Ascending aorta (tissue), 2 donors: Measurements from ENCODE around the gene TMEM87A. TPM values are rescaled to one million over a fixed set of nuclear protein-coding genes. Genes with fewer than 3 reads are reported as not detected.
A peak's percentile ranks its signal among the peaks of the same experiment; 100 is the strongest.

Experiments used
- DNase-seq, 2 donors: peaks; one replicate each; pipeline ENCODE4 v3.0.0-alpha.2; 2019; ENCODE audit warnings: low spot score in 2 of 2
- H3K27ac ChIP-seq, 2 donors: fragments of 200-600 bp; sonication (generic); one replicate each; pipeline ENCODE4 v1.5.1; 2016 to 2017; ENCODE audit warnings: mild to moderate bottlenecking in 1 of 2
- H3K27me3 ChIP-seq: fragments of 200-600 bp; sonication (generic); one replicate; pipeline ENCODE4 v1.5.1; 2017
- H3K36me3 ChIP-seq, 2 donors: fragments of 200-600 bp; sonication (generic); one replicate each; pipeline ENCODE4 v1.5.1; 2016
- H3K4me1 ChIP-seq, 2 donors: fragments of 200-600 bp; sonication (generic); one replicate each; pipeline ENCODE4 v1.5.1; 2016 to 2017; ENCODE audit warnings: mild to moderate bottlenecking in 1 of 2
- H3K4me3 ChIP-seq, 2 donors: fragments of 200-600 bp; sonication (generic); one replicate each; pipeline ENCODE4 v1.5.1; 2016 to 2017; ENCODE audit warnings: mild to moderate bottlenecking in 1 of 2
- H3K9me3 ChIP-seq, 2 donors: fragments of 200-600 bp; sonication (generic); one replicate each; pipeline ENCODE4 v1.5.1; 2016
- intact Hi-C: fragments of 100-400 bp; cut with DNase I; formaldehyde crosslinking; loops from one replicate; pipeline ENCODE4 v1.15.1; 2023
- total RNA-seq: library from RNA; depleted of rRNA; stranded (reverse); fragments of >200 nt; gene quantifications from one replicate; pipeline ENCODE4 v1.1.0, GENCODE V29; 2016
- TF ChIP-seq, protein P1 (sequence below), 3 experiments: fragments of 200-600 bp in 2 of 3; fragments of 450-650 bp in 1 of 3; sonication (generic) in 2 of 3; IDR thresholded peaks; one replicate each; pipeline ENCODE4 v1.5.1; 2016 to 2019; ENCODE audit warnings: antibody characterized with exemption in 3 of 3, mild to moderate bottlenecking in 1 of 3, moderate library complexity in 1 of 3

The TMEM87A gene
- total RNA-seq, 1 donor from 2014 or later = 25.4 TPM

DNA sequence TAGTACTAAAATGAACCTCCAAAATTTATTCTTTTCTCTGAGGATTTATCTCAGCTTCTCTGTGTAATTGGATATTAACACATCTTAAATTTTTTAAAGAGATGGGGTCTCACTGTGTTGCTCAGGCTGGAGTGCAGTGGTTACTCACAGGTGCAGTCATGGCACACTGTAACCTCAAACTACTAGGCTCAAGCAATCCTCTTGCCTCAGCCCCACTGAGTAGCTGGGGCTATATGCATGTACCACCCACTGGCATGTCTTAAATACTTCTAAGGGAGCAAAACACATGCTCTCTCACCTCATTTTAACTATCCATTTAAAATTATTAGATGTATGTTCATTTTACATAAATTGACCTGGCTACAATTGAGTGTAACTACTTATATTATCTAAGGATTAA is 11.3 kb upstream of the TMEM87A start:
- peaks cover 40 to 56% of the 10 kb centered on the region in 2 donors for H3K36me3 ChIP-seq

DNA sequence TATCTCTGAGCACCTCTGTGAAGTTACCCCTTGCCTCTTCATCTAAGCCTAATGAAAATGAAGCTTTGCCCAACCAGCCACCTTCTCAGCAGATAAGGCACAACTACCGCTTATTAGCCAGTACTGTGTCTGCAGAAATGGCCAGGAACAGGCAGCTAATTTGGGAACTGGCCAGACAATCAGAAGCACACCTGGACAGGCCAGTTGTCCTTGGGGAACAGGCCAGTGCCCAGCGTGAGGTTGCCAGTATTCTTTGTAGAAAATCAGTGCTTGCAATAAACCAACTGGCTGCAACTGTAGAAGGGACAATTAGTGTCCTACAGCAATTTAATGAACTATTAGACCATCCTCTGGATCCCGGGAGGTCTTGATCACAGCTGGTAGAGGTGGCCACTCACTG is 10.4 kb upstream of the TMEM87A start:
- no peaks in the 10 kb centered on the region for H3K4me1 ChIP-seq
- H3K27ac ChIP-seq = no peak overlapping the region
- no peaks in the 10 kb centered on the region for H3K27me3 ChIP-seq
- intact Hi-C loops = no loop called here
- DNase-seq = no peak
- H3K9me3 ChIP-seq = no peaks in the 10 kb centered on the region
- peaks cover 41 to 56% of the 10 kb centered on the region in 2 donors for H3K36me3 ChIP-seq
- H3K4me3 ChIP-seq = no peak overlapping the region
- TF ChIP-seq, protein P1, sequence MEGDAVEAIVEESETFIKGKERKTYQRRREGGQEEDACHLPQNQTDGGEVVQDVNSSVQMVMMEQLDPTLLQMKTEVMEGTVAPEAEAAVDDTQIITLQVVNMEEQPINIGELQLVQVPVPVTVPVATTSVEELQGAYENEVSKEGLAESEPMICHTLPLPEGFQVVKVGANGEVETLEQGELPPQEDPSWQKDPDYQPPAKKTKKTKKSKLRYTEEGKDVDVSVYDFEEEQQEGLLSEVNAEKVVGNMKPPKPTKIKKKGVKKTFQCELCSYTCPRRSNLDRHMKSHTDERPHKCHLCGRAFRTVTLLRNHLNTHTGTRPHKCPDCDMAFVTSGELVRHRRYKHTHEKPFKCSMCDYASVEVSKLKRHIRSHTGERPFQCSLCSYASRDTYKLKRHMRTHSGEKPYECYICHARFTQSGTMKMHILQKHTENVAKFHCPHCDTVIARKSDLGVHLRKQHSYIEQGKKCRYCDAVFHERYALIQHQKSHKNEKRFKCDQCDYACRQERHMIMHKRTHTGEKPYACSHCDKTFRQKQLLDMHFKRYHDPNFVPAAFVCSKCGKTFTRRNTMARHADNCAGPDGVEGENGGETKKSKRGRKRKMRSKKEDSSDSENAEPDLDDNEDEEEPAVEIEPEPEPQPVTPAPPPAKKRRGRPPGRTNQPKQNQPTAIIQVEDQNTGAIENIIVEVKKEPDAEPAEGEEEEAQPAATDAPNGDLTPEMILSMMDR (IDR thresholded peaks at IDR 0.05) = no peak

More for the DNA sequence above, 11.3 kb upstream of the TMEM87A start:
- H3K9me3 ChIP-seq = no peaks in the 10 kb centered on the region
- intact Hi-C loops = no loop called here
- TF ChIP-seq, protein P1 (IDR thresholded peaks at IDR 0.05) = no peak
- no peaks in the 10 kb centered on the region for H3K4me1 ChIP-seq
- no peak overlapping the region for H3K4me3 ChIP-seq
- no peak for DNase-seq
- no peaks in the 10 kb centered on the region for H3K27me3 ChIP-seq
- no peak overlapping the region for H3K27ac ChIP-seq

DNA sequence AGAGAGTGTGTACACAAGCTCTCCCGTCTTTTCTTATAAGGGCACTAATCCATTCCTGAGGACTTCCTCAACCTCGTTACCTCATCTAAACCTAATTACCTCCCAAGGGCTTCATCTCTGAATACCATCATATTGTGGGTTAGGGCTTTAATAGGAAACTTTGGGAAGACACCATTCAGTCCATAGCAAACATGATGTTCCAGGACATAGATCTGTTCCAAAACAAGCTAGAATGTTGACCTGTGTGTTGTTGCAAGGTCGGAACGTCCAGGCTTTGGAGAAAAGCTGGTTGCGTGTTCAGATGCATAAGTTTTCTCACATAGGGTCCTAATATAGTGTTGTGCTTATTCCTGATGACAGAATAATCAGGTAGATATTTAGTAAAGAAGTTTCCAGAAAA is 9.7 kb upstream of the TMEM87A start:
- no peaks in the 10 kb centered on the region for H3K4me1 ChIP-seq
- TF ChIP-seq, protein P1 (IDR thresholded peaks at IDR 0.05) = no peak
- H3K27ac ChIP-seq = no peak overlapping the region
- H3K36me3 ChIP-seq = peaks cover 44 to 57% of the 10 kb centered on the region in 2 donors
- no peak overlapping the region for H3K4me3 ChIP-seq
- no peaks in the 10 kb centered on the region for H3K9me3 ChIP-seq
- no peaks in the 10 kb centered on the region for H3K27me3 ChIP-seq
- no peak for DNase-seq
- intact Hi-C loops = no loop called here

DNA sequence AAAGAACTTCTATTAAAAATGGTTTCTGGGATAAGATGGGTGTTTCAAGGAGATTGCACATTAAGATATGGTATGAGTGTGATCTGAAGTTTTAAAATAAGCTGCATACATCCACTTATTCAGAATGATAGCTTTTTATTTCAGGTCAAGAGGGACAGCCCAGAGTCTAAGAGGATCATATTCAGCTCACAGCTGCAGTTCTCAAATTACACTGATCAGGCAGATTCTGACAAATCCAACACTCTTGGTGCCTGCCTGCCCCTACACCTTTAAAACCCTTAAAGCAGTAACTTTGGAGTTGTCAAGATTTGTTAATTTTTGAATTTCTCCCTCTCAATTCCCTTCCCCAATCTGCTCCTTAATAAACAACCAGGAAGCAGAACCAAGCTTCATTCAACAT is 9.1 kb upstream of the TMEM87A start:
- H3K27ac ChIP-seq = no peak overlapping the region
- H3K27me3 ChIP-seq = no peaks in the 10 kb centered on the region
- H3K9me3 ChIP-seq = no peaks in the 10 kb centered on the region
- H3K4me3 ChIP-seq = no peak overlapping the region
- H3K36me3 ChIP-seq = peaks cover 39 to 54% of the 10 kb centered on the region in 2 donors
- no peak for DNase-seq
- H3K4me1 ChIP-seq = no peaks in the 10 kb centered on the region
- intact Hi-C loops = no loop called here
- TF ChIP-seq, protein P1 (IDR thresholded peaks at IDR 0.05) = no peak

DNA sequence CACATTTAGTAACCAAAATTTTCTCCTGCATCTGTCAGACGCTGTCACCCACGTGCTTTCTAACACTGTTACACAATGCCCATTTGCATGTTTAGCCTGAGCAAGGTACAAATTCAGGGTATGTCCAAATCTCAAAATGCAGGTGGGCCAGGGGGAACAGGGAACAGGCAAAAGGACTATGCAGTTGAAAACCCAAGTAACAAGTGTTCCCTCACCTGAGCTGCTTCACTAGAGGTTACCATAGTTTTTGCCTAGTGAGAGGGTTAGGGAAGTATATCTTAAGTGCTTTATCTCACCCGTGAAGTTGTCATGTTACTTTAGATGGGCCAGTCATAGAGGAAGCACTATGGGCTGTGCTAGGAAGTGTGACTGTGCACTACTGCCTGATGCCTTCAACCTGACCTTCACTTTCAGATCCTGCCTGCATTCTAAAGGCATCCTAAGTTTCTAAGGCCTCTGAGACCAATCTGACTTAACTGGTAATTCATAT is 6.0 kb upstream of the TMEM87A start:
- peaks cover 0 to 20% of the 10 kb centered on the region in 2 donors for H3K4me1 ChIP-seq
- H3K4me3 ChIP-seq = no peak overlapping the region
- TF ChIP-seq, protein P1 (IDR thresholded peaks at IDR 0.05) = no peak
- DNase-seq = no peak
- H3K27me3 ChIP-seq = no peaks in the 10 kb centered on the region
- no peaks in the 10 kb centered on the region for H3K9me3 ChIP-seq
- intact Hi-C loops = loop anchor here (10.0 kb wide), 1 partner anchor 266 kb away; the partner anchor contains the start of genes HAUS2 and LRRC57
- peaks cover 31 to 44% of the 10 kb centered on the region in 2 donors for H3K36me3 ChIP-seq
- no peak overlapping the region for H3K27ac ChIP-seq

DNA sequence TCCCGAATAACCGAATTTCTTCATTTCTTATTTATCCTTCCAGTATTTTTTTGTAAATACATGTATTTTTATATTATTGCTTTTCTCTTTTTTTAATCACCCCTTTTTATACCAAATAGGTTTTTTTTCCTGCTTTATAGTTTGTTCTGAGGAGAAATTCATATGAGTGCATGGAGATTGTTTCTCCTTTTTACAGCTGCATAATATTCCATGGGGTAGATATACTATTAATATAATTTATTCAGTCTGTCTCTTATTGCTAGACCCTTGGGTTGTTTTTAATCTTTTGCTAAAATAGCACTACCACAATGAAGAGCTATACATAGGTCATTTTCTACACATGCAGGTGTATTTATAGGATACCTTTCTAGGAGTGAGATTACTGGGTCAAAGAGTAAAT is 3.5 kb upstream of the TMEM87A start:
- TF ChIP-seq, protein P1 (IDR thresholded peaks at IDR 0.05) = no peak
- Histone ChIP-seq H3K36me3 (peaks cover 21 to 32% of the 10 kb centered on the region in 2 donors), H3K9me3 (no peaks in the 10 kb centered on the region), H3K27ac (peak overlapping the region in 1 of 2 donors; percentile 100), H3K27me3 (no peaks in the 10 kb centered on the region), H3K4me3 (no peak overlapping the region), H3K4me1 (peaks cover 4 to 21% of the 10 kb centered on the region in 2 donors)
- DNase-seq = no peak
- intact Hi-C loops = loop anchor here (10.0 kb wide), 1 partner anchor 268 kb away; the partner anchor contains the start of genes HAUS2 and LRRC57
